Motor neuron (in vitro differentiated cells): ENCODE data around the gene TMEM61. TPM values are rescaled to one million over a fixed set of nuclear protein-coding genes. Genes with fewer than 3 reads are reported as not detected.
A peak's percentile ranks its signal among the peaks of the same experiment; 100 is the strongest.

ENCODE experiments used
- ATAC-seq, 8 experiments: fragments of 200-7000 bp; cut with Tn5 transposase; replicated peaks in 6 of 8; 2 replicates each; pipeline ENCODE4 v1.8.0; 2021; ENCODE audit warnings: mild to moderate bottlenecking in 8 of 8, moderate library complexity in 8 of 8
- H3K27ac ChIP-seq, 2 donors: fragments of 250-450 bp; sonication (Bioruptor Pico); 2 replicates each; pipeline ENCODE4 v1.9.0; 2021; ENCODE audit warnings: antibody characterized with exemption in 2 of 2, mild to moderate bottlenecking in 2 of 2, moderate library complexity in 1 of 2
- H3K4me1 ChIP-seq, 2 donors: fragments of 250-450 bp; sonication (Bioruptor Pico); replicated peaks in 1 of 2; 2 replicates each; pipeline ENCODE4 v1.6.1; 2021; ENCODE audit warnings: antibody characterized with exemption in 2 of 2, mild to moderate bottlenecking in 2 of 2, moderate library complexity in 1 of 2
- H3K4me3 ChIP-seq, 5 donors: fragments of 250-450 bp; sonication (Bioruptor Pico); 2 replicates each; pipeline ENCODE4 v1.9.0; 2021; ENCODE audit warnings: antibody characterized with exemption in 5 of 5, mild to moderate bottlenecking in 5 of 5, moderate library complexity in 4 of 5
- WGBS, 10 experiments: fragments of 450-650 bp; shearing (Covaris generic); methylation state at CpG; one replicate each; pipeline ENCODE4 v1.0.0; 2022; 5-methylcytosine and 5-hydroxymethylcytosine counted together
- in situ Hi-C, 9 experiments: fragments of 400-800 bp; cut with MboI; loops; one replicate each; pipeline ENCODE4 v1.15.0; 2021; ENCODE audit warnings: low sequenced_read_pairs in 9 of 9, low pct_unique_long_range_greater_than_20kb in 2 of 9; ENCODE audit not compliant: unreplicated experiment in 9 of 9
- total RNA-seq, 8 experiments: library from RNA; unstranded; fragments of 300-600 nt; gene quantifications; 2 replicates each; pipeline versions ENCODE4 v1.2.3 to v1.2.4, GENCODE V29; 2022

TMEM61 gene
- total RNA-seq, 8 experiments from 2014 or later, result 0.21 to 2.3 TPM; not detected in 6

DNA sequence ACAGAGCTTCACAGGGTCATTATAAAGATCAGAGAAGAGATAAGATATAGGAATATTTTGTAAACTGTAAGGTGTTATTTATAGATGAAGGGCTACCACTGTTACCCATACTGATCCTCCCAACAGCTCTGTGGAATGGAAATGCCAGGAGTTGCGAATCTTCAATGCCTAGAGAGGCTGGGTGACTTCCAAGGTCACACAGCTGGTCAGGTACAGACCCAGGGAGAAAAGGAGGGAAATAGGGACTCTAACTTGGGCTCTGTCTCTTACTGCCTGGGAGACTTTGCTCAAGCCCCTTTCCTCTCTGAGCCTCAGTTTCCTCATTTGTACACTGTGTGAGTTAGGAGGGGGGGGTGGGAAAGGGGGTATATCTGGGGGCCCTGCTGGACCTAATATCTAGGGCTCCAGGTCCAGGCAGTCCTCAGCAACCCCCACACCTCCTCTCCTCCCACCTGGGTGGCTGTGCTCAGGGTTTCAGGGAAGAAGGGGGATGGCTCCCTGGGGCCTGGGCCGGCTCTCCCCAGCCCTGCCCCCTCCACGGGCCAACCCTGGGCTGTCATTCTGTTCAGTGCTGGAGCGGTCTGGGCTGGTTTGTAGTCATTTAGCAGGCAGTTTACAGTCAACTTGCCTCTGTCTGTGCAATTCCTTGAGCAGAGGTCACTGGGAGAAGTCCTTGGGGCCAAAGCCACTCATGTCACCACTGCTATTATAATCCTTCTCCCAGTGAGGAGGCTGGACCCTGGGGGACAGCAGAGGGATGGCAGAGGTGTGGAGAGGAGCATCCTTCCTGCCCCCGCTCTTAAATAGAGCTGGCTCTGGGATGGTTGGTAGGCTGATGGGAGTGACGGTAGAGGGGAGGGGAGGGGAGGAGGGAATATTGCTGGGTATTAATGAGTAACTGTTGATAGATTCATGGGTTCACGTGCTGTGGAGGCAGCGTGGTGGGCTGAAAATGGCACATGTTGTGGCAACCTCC, 20.0 kb downstream of the TMEM61 start:
- in situ Hi-C loops, result no loop called here
- peak overlapping the region; percentile 35 to 50 for H3K27ac ChIP-seq
- no peak overlapping the region for H3K4me3 ChIP-seq
- H3K4me1 ChIP-seq, result peaks cover 29 to 30% of the 10 kb centered on the region in 2 donors
- WGBS, 10 experiments, result 17 to 100% (median 59%) methylated on average over 1 to 5 of the region's 8 CpGs; no CpG with 5 or more reads in 2 of the 10 experiments
- peak in 5 of 8 experiments; percentile 86 to 93 (median 91) for ATAC-seq

- Histone ChIP-seq H3K4me3 (no peak overlapping the region), H3K27ac (peak overlapping the region; percentile 35 to 50), H3K4me1 (peaks cover 29 to 30% of the 10 kb centered on the region in 2 donors)
- in situ Hi-C loops, result no loop called here
- 35 to 100% (median 80%) methylated on average over 1 to 4 of the region's 4 CpGs; no CpG with 5 or more reads in 3 of the 10 experiments for WGBS, 10 experiments
- peak in 1 of 8 experiments; percentile 1 for ATAC-seq
Measured at GRCh38 chr1:55001311-55001710, 20.9 kb downstream of the TMEM61 start.

DNA sequence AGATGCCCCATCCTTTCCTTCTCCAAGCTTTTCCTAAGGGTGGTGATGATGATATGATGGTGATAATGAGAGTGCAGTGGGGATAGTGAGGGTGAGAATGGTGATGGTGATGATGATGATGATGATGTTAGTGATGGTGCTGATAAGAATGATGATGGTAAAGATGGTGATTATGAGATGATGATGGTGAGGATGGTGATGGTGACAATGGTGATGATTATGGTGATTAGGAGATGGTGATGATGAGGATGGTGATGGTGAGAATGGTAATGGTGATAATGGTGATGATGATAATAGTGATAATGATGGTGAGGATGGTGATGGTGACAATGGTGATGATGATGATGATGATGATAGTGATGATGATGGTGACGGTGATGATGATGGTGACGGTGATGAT, 22.3 kb downstream of the TMEM61 start:
- in situ Hi-C loops, result no loop called here
- Histone ChIP-seq H3K4me1 (peaks cover 29 to 30% of the 10 kb centered on the region in 2 donors), H3K27ac (no peak overlapping the region), H3K4me3 (no peak overlapping the region)
- WGBS, 10 experiments, result 0 to 38% (median 25%) methylated on average over 1 to 2 of the region's 2 CpGs; no CpG with 5 or more reads in 1 of the 10 experiments
- ATAC-seq, result no peak

DNA sequence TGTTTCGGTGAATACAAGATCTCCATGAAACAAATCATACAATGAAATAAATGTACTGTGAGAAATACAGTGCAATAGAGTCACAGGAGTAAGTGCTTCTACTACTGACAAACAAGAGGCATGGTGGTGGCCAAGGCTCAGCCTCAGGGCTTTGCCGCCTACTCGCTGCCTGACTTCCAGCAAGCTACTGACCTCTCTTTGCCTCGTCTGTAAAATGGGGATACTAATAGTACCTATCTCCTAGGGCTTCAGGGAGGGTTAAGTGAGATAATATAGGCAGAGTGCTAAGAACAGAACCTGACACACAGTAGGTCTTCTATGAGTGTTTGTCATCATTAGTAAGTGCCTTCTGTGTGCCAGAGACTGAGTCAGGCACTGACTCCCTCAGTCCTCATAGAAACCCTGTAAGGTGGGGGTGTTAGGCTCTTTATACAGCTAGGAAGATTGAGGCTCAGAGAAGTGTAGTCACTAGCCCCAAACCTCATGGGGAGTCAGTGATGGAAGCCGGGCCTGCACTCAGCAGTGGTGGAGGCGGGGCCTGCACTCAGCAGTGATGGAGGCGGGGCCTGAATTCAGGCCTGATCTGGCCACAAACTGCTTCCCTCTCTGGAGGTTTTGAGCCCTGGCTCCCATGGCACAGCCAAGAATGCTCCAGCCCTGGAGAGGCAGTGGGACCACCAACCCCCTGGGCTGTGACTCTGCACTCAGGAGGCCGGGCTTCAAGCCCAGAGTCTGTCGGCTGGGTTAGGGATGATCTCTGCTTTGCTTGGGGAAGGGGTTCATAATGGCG, 25.1 kb downstream of the TMEM61 start:
- Histone ChIP-seq H3K4me3 (no peak overlapping the region), H3K27ac (no peak overlapping the region), H3K4me1 (peaks cover 13 to 16% of the 10 kb centered on the region in 2 donors)
- in situ Hi-C loops, result no loop called here
- WGBS, 10 experiments, result 64 to 100% (median 77%) methylated on average over 1 to 9 of the region's 10 CpGs; no CpG with 5 or more reads in 3 of the 10 experiments
- ATAC-seq, result peak in 2 of 8 experiments; percentile 30 to 38

DNA sequence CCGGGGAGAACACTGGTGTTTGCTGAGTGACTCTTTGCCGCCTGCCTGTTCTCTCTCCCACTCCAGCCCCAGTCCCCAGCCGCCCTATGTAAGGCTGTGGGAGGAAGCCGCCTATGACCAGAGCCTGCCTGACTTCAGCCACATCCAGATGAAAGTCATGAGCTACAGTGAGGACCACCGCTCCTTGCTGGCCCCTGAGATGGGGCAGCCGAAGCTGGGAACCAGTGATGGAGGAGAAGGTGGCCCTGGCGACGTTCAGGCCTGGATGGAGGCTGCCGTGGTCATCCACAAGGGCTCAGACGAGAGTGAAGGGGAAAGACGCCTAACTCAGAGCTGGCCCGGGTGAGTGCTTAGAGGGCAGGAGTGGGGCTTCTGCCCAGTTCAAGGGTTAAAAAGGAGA, 26.5 kb downstream of the TMEM61 start:
- Histone ChIP-seq H3K4me1 (peaks cover 0 to 2% of the 10 kb centered on the region in 2 donors), H3K4me3 (no peak overlapping the region), H3K27ac (no peak overlapping the region)
- ATAC-seq, result no peak
- 60 to 91% (median 85%) methylated on average over 1 to 7 of the region's 12 CpGs; no CpG with 5 or more reads in 5 of the 10 experiments for WGBS, 10 experiments
- in situ Hi-C loops, result no loop called here

DNA sequence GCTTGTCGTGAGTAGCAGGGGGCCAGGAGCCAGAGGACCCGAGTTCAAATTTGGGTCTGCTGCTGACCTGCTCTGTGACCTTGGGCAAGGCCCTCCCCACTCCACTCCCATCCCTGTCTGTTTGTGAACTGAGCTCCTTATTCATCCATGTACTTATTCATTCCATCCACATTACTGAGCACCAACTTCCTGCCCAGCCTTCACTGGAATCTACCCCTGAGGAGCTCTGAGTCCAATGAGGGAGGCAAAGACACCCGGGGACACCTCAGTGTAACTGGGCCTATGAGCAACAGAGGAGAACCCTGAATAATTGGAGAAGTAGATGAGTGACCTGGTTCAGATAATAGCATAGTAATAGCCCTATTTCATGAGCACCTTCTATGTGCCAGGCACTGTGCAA, 27.2 kb downstream of the TMEM61 start:
- in situ Hi-C loops, result no loop called here
- 20 to 100% (median 78%) methylated on average over 1 to 3 of the region's 3 CpGs; no CpG with 5 or more reads in 3 of the 10 experiments for WGBS, 10 experiments
- Histone ChIP-seq H3K4me1 (no peaks in the 10 kb centered on the region), H3K27ac (no peak overlapping the region), H3K4me3 (no peak overlapping the region)
- peak in 2 of 8 experiments; percentile 77 to 82 for ATAC-seq

- in situ Hi-C loops, result no loop called here
- 20 to 90% (median 71%) methylated on average over 1 to 9 of the region's 9 CpGs; no CpG with 5 or more reads in 3 of the 10 experiments for WGBS, 10 experiments
- Histone ChIP-seq H3K4me3 (no peak overlapping the region), H3K27ac (no peak overlapping the region), H3K4me1 (no peaks in the 10 kb centered on the region)
- ATAC-seq, result no peak
Measured at GRCh38 chr1:55010194-55010886, 29.9 kb downstream of the TMEM61 start.

DNA sequence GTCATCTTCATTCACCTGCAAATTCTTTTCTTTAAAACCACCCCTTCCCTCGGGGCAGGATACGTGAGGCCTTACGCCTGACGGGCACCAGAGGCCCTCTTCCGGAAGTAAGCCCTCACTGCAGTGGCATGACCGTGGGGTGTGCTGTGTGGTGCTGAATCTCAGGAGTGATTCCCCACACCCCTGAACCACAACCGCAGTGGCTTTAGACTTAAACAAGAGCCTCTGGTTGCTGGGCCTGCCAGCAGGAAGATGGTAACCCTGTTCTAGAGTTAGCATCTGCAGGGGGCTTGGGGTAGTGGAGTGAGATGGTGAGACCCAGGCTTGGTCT, 30.4 kb downstream of the TMEM61 start:
- H3K27ac ChIP-seq, result no peak overlapping the region
- in situ Hi-C loops, result no loop called here
- no peak for ATAC-seq
- WGBS, 10 experiments, result 20 to 93% (median 78%) methylated on average over 1 to 7 of the region's 7 CpGs; no CpG with 5 or more reads in 3 of the 10 experiments
- H3K4me1 ChIP-seq, result no peaks in the 10 kb centered on the region
- H3K4me3 ChIP-seq, result no peak overlapping the region

DNA sequence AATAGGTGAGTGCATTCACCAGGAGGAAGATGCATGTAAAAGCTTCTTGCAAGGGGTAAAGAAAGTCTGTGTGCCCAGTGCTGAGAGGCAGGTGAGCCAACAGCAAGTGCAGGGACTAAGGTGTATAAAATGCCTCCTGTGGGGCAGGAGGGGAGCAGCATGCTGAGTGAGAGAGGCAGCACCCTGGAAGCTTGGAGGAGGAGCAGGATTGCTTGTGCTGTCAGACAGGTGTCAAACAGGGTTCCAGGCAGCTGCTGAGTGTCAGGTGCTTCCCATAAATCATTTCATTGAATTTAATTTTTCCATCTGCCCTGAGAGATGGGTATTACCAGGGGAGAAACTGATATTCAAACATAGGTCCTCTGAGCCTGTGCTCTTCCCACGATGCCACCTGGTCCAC, 32.2 kb downstream of the TMEM61 start:
- no peak overlapping the region for H3K4me3 ChIP-seq
- H3K4me1 ChIP-seq, result no peaks in the 10 kb centered on the region
- 20 to 100% (median 67%) methylated on average over 1 of the region's 1 CpG; no CpG with 5 or more reads in 3 of the 10 experiments for WGBS, 10 experiments
- no peak overlapping the region for H3K27ac ChIP-seq
- no peak for ATAC-seq
- in situ Hi-C loops, result no loop called here

DNA sequence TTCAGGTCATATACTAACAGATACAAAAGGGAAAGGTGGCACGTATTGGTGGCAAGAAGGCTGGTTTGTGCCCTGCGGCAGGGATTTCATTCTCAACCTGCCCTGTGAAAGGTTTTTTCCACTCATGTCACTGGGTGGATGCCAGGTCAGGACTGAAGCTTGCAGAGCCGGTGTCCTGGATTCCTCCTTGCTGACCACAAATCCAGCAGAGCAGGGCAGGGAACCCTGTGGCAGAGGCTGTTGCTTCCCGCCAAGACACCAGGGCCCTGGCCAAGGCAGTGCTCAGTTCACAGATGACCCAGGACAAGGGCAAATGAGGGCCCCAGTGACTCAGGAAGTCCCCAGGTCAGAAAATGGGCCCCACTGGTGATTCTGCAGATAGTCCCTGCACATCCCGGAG, 34.7 kb downstream of the TMEM61 start:
- 50 to 100% (median 89%) methylated on average over 1 to 4 of the region's 5 CpGs; no CpG with 5 or more reads in 3 of the 10 experiments for WGBS, 10 experiments
- no peak for ATAC-seq

GRCh38 chr1:55015731-55016620, 35.5 kb downstream of the TMEM61 start:
- Histone ChIP-seq H3K4me3 (no peak overlapping the region), H3K27ac (no peak overlapping the region), H3K4me1 (no peaks in the 10 kb centered on the region)
- peak in 3 of 8 experiments; percentile 22 to 49 (median 27) for ATAC-seq
- 35 to 80% (median 67%) methylated on average over 2 to 11 of the region's 12 CpGs; no CpG with 5 or more reads in 1 of the 10 experiments for WGBS, 10 experiments
- in situ Hi-C loops, result no loop called here

More for the DNA sequence above, 34.7 kb downstream of the TMEM61 start:
- no peaks in the 10 kb centered on the region for H3K4me1 ChIP-seq
- H3K27ac ChIP-seq, result no peak overlapping the region
- H3K4me3 ChIP-seq, result no peak overlapping the region
- in situ Hi-C loops, result no loop called here

DNA sequence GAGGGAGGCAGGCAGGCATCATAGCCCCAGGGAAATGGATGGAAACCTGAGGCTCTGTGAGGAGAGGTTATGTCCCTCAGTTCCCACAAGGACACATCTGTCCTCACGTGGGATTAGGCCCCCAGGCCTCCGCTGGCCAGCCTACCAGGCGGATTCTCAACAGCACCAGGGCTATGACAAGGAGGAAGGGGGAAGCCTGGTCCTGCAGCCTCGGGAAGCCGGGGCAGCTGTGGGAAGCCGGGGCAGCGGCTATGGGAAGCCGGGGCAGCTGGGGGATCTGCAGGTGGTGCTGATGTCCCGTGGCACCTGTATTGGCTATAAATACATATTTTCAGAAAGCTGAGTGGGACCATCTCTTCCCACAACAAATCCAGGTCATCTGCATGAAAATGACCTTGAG, 38.0 kb downstream of the TMEM61 start:
- in situ Hi-C loops, result no loop called here
- Histone ChIP-seq H3K27ac (no peak overlapping the region), H3K4me3 (no peak overlapping the region), H3K4me1 (no peaks in the 10 kb centered on the region)
- WGBS, 10 experiments, result 60 to 92% (median 74%) methylated on average over 1 to 9 of the region's 9 CpGs; no CpG with 5 or more reads in 5 of the 10 experiments
- no peak for ATAC-seq
